Mammary epithelial cell (primary cell): ENCODE results near the gene KRT78.

ENCODE experiments used
- EZH2 ChIP-seq: IDR thresholded peaks from 2 replicates; pipeline ENCODE4 v1.6.1; 2012; ENCODE audit warnings: low read length, inconsistent platforms, borderline replicate concordance
- TF ChIP-seq, protein P1 (sequence below), 2 donors: IDR thresholded peaks in 1 of 2; conservative IDR thresholded peaks in 1 of 2; 2 replicates each; pipeline ENCODE4 v1.5.1; 2011 to 2012; ENCODE audit warnings: inconsistent platforms in 2 of 2, low read length in 2 of 2, mild to moderate bottlenecking in 2 of 2, control low read depth in 1 of 2, low read depth in 1 of 2; ENCODE audit not compliant: insufficient read depth in 1 of 2; ENCODE audit errors: extremely low read depth in 1 of 2

DNA sequence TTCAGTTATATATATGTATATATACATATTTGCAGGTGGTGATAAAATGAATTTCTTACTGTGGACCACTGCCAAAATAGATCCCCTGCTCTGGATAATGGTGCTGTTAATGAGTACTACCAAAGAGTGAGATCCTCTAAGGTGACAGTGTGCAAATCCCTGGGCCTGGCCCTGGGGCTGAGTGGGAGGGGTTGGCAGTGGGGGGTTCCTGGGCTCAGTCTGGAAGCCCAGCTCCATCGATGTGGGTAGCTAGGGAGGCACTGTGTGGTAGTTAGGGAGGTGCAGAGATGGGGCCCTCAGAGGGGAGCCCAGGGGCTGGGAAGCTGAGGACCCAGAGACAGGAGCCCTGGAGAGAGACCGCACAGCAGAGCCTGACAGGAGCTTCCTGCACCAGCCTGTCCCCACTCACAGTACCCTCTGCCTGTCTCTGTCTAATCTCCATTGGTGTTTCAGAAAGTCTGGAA, 47.0 kb upstream of the KRT78 start:
- no peak for TF ChIP-seq EZH2
- TF ChIP-seq, protein P1, sequence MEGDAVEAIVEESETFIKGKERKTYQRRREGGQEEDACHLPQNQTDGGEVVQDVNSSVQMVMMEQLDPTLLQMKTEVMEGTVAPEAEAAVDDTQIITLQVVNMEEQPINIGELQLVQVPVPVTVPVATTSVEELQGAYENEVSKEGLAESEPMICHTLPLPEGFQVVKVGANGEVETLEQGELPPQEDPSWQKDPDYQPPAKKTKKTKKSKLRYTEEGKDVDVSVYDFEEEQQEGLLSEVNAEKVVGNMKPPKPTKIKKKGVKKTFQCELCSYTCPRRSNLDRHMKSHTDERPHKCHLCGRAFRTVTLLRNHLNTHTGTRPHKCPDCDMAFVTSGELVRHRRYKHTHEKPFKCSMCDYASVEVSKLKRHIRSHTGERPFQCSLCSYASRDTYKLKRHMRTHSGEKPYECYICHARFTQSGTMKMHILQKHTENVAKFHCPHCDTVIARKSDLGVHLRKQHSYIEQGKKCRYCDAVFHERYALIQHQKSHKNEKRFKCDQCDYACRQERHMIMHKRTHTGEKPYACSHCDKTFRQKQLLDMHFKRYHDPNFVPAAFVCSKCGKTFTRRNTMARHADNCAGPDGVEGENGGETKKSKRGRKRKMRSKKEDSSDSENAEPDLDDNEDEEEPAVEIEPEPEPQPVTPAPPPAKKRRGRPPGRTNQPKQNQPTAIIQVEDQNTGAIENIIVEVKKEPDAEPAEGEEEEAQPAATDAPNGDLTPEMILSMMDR (conservative IDR thresholded peaks at IDR 0.05 in 1 of 2, IDR thresholded peaks at IDR 0.05 in 1 of 2; ENCODE audit: extremely low read depth in 1 of 2, insufficient read depth in 1 of 2, low read depth in 1 of 2, low read length in 2 of 2): no peak
